ENCODE measurements around the gene GRM1.

The GRM1 gene

DNA sequence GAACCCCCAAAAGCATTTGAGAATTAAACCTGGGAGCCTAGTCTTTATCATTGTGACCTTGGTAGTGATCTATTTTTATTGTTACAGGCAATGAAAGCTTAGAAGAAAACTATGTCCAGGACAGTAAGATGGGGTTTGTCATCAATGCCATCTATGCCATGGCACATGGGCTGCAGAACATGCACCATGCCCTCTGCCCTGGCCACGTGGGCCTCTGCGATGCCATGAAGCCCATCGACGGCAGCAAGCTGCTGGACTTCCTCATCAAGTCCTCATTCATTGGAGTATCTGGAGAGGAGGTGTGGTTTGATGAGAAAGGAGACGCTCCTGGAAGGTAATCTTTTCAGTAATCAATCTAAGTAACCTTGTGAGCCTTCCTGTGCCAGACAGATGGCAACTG lies 323.3 kb downstream of the GRM1 start:
- H3K4me1 ChIP-seq (ENCODE audit: control insufficient read depth in 1 of 2, insufficient read depth in 2 of 2, low read length in 2 of 2) = no peaks in the 10 kb centered on the region
- no peak overlapping the region for H2BK5ac ChIP-seq (ENCODE audit: low read depth, low read length, poor library complexity)
- peak overlapping the region; percentile 23 for H2AK5ac ChIP-seq (ENCODE audit: low read length)
- H3K14ac ChIP-seq (ENCODE audit: low read length) = no peak overlapping the region
- H4K8ac ChIP-seq (ENCODE audit: low read depth, low read length) = no peak overlapping the region
- H3K9ac ChIP-seq (ENCODE audit: low read length) = no peak overlapping the region
- H3K18ac ChIP-seq (ENCODE audit: low read length) = no peak overlapping the region
- DNase-seq = no peak
- H3K4ac ChIP-seq (ENCODE audit: low read depth, low read length) = no peak overlapping the region
- WGBS (ENCODE audit: extremely low coverage, insufficient coverage, insufficient read length) = no CpG with 5 or more reads among the region's 5 CpGs
- H3K79me2 ChIP-seq (ENCODE audit: control insufficient read depth, insufficient read depth, low read length, poor library complexity) = no peaks in the 10 kb centered on the region
- no peak overlapping the region for H3K4me3 ChIP-seq (ENCODE audit: low read depth, low read length)
- no peak overlapping the region for H2BK120ac ChIP-seq (ENCODE audit: insufficient read depth, low read length, poor library complexity)
- H3K23ac ChIP-seq (ENCODE audit: low read length) = no peak overlapping the region
- no peak overlapping the region for H3K4me2 ChIP-seq (ENCODE audit: low read length)
- no peaks in the 10 kb centered on the region for H3K79me1 ChIP-seq (ENCODE audit: low read length)
- H4K12ac ChIP-seq (ENCODE audit: low read depth, low read length) = no peak overlapping the region
- H2AFZ ChIP-seq (ENCODE audit: insufficient read depth, low read length, poor library complexity) = no peak overlapping the region
- no peaks in the 10 kb centered on the region for H3K27me3 ChIP-seq (ENCODE audit: insufficient read depth, low read length)
- H3K36me3 ChIP-seq (ENCODE audit: control insufficient read depth in 1 of 2, insufficient read depth in 2 of 2, low read length in 2 of 2) = no peaks in the 10 kb centered on the region
- no peak overlapping the region for H3K27ac ChIP-seq (ENCODE audit: low read depth, low read length)
- no peak overlapping the region for H4K91ac ChIP-seq (ENCODE audit: low read depth, low read length)
- H3K9me3 ChIP-seq (ENCODE audit: insufficient read depth, low read depth, low read length) = no peaks in the 10 kb centered on the region
- H2BK12ac ChIP-seq (ENCODE audit: low read length) = peak overlapping the region; percentile 36

DNA sequence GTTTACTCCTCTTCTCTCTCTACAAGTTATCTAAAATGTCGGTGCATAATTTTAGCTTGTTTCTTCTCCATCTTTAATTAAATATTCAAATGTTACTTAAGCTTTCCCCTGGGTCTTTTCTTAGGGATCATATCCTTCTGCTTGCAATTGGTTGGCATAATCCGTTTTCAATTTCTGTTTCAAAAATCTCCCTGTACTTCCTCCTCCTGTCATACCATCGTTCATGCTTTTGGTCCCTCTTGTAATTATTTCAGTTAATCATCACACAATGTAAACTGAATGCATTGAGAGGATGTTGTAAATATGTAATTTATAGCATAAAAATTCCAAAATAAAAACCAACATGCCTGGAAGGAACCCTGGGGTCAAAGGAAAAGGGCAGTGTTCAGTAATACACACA lies 325.6 kb downstream of the GRM1 start:
- Histone ChIP-seq H3K9ac (ENCODE audit: low read length) (no peak overlapping the region), H2AFZ (ENCODE audit: insufficient read depth, low read length, poor library complexity) (no peak overlapping the region), H3K36me3 (ENCODE audit: control insufficient read depth in 1 of 2, insufficient read depth in 2 of 2, low read length in 2 of 2) (no peaks in the 10 kb centered on the region), H4K8ac (ENCODE audit: low read depth, low read length) (no peak overlapping the region), H3K4me2 (ENCODE audit: low read length) (no peak overlapping the region), H3K4ac (ENCODE audit: low read depth, low read length) (no peak overlapping the region), H4K12ac (ENCODE audit: low read depth, low read length) (no peak overlapping the region), H2AK5ac (ENCODE audit: low read length) (no peak overlapping the region), H3K14ac (ENCODE audit: low read length) (no peak overlapping the region), H3K79me1 (ENCODE audit: low read length) (peaks cover 8% of the 10 kb centered on the region), H2BK120ac (ENCODE audit: insufficient read depth, low read length, poor library complexity) (no peak overlapping the region), H3K4me1 (ENCODE audit: control insufficient read depth in 1 of 2, insufficient read depth in 2 of 2, low read length in 2 of 2) (peaks cover 4 to 7% of the 10 kb centered on the region in 2 experiments), H4K91ac (ENCODE audit: low read depth, low read length) (no peak overlapping the region), H2BK5ac (ENCODE audit: low read depth, low read length, poor library complexity) (no peak overlapping the region), H3K4me3 (ENCODE audit: low read depth, low read length) (no peak overlapping the region), H3K27me3 (ENCODE audit: insufficient read depth, low read length) (no peaks in the 10 kb centered on the region), H3K79me2 (ENCODE audit: control insufficient read depth, insufficient read depth, low read length, poor library complexity) (peaks cover under 1% of the 10 kb centered on the region), H3K18ac (ENCODE audit: low read length) (no peak overlapping the region), H3K23ac (ENCODE audit: low read length) (no peak overlapping the region), H2BK12ac (ENCODE audit: low read length) (no peak overlapping the region), H3K27ac (ENCODE audit: low read depth, low read length) (no peak overlapping the region), H3K9me3 (ENCODE audit: insufficient read depth, low read depth, low read length) (no peaks in the 10 kb centered on the region)
- no CpG with 5 or more reads among the region's 3 CpGs for WGBS (ENCODE audit: extremely low coverage, insufficient coverage, insufficient read length)
- DNase-seq = no peak

DNA sequence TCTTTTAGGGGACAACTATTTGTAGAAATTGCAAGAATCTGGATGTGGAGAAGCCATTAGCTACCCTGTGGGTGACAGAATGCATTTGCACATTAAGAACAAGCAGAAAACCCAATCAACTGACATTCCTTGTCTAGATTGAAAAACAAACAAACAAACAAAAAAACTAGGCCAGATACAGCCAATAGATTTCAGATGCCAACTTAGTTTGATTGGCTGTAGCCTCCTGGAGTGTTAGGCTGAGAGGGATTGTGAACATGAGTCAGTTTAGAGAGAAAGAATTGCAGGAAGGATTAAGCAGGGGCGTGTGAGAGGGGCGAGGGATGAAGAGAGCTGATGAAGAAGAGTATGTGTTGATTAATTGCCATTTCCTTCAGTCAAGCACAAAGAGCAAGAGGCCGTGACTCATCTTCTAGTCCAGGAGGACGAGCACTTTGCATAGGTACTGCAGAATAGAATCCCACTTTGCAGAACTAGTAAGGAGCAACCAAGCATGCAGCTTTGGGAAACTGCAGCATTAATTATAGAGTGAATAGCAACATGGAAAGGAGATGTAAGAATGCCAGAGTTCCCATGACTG lies 326.7 kb downstream of the GRM1 start:
- Histone ChIP-seq H3K4ac (ENCODE audit: low read depth, low read length) (no peak overlapping the region), H3K4me1 (ENCODE audit: control insufficient read depth in 1 of 2, insufficient read depth in 2 of 2, low read length in 2 of 2) (peaks cover 6 to 8% of the 10 kb centered on the region in 2 experiments), H2AK5ac (ENCODE audit: low read length) (no peak overlapping the region), H4K8ac (ENCODE audit: low read depth, low read length) (no peak overlapping the region), H2AFZ (ENCODE audit: insufficient read depth, low read length, poor library complexity) (no peak overlapping the region), H3K9ac (ENCODE audit: low read length) (no peak overlapping the region), H3K14ac (ENCODE audit: low read length) (no peak overlapping the region), H3K9me3 (ENCODE audit: insufficient read depth, low read depth, low read length) (no peaks in the 10 kb centered on the region), H2BK5ac (ENCODE audit: low read depth, low read length, poor library complexity) (no peak overlapping the region), H3K18ac (ENCODE audit: low read length) (no peak overlapping the region), H3K4me2 (ENCODE audit: low read length) (no peak overlapping the region), H3K27ac (ENCODE audit: low read depth, low read length) (no peak overlapping the region), H3K36me3 (ENCODE audit: control insufficient read depth in 1 of 2, insufficient read depth in 2 of 2, low read length in 2 of 2) (no peaks in the 10 kb centered on the region), H2BK120ac (ENCODE audit: insufficient read depth, low read length, poor library complexity) (no peak overlapping the region), H3K27me3 (ENCODE audit: insufficient read depth, low read length) (no peaks in the 10 kb centered on the region), H4K91ac (ENCODE audit: low read depth, low read length) (no peak overlapping the region), H3K79me1 (ENCODE audit: low read length) (peaks cover 12% of the 10 kb centered on the region), H3K23ac (ENCODE audit: low read length) (no peak overlapping the region), H3K4me3 (ENCODE audit: low read depth, low read length) (no peak overlapping the region), H2BK12ac (ENCODE audit: low read length) (no peak overlapping the region), H3K79me2 (ENCODE audit: control insufficient read depth, insufficient read depth, low read length, poor library complexity) (peaks cover 2% of the 10 kb centered on the region), H4K12ac (ENCODE audit: low read depth, low read length) (no peak overlapping the region)
- 100% methylated on average over 2 of the region's 4 CpGs for WGBS (ENCODE audit: extremely low coverage, insufficient coverage, insufficient read length)
- no peak for DNase-seq

DNA sequence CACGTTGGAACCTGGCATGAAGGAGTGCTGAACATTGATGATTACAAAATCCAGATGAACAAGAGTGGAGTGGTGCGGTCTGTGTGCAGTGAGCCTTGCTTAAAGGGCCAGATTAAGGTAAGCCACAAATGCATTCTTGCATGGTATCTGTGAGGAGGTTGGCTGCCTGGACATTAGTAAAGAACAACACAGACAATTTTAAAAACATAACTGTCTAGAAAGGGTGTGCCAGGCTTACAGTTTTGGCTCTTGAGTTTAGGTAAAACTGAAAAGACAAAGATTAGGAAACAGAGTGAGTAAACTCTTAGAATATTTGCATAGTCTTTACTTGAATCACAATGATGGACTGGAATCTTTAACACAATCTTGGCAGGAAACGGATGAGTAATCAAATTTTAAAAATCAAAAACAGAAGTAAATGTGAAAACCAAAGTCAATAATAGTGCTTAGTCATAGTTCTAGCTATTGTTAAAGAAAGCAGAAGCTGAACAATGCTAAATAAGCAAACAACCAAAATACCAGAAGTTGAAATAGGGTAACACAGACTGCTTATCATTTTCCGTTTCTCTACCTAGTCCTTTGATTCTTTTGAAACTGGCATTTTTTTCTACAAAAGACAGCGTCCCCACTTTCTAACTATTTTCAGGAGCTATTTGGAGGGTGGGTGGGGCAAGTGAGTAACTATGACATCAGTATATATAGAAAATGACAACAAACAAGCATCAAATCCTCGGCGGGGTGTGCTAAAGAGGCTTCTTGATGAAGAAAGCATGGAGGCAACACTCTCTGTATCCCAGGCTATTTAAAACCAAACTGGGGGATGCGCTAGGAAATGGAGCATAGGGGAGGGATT lies 328.9 kb downstream of the GRM1 start:
- Histone ChIP-seq H3K27me3 (ENCODE audit: insufficient read depth, low read length) (no peaks in the 10 kb centered on the region), H3K4me2 (ENCODE audit: low read length) (no peak overlapping the region), H2BK5ac (ENCODE audit: low read depth, low read length, poor library complexity) (peak overlapping the region; percentile 86), H2BK120ac (ENCODE audit: insufficient read depth, low read length, poor library complexity) (no peak overlapping the region), H3K23ac (ENCODE audit: low read length) (no peak overlapping the region), H2BK12ac (ENCODE audit: low read length) (no peak overlapping the region), H4K8ac (ENCODE audit: low read depth, low read length) (no peak overlapping the region), H3K14ac (ENCODE audit: low read length) (no peak overlapping the region), H3K4me1 (ENCODE audit: control insufficient read depth in 1 of 2, insufficient read depth in 2 of 2, low read length in 2 of 2) (peaks cover 8 to 9% of the 10 kb centered on the region in 2 experiments), H3K4ac (ENCODE audit: low read depth, low read length) (no peak overlapping the region), H3K79me1 (ENCODE audit: low read length) (peaks cover 18% of the 10 kb centered on the region), H3K18ac (ENCODE audit: low read length) (no peak overlapping the region), H2AK5ac (ENCODE audit: low read length) (no peak overlapping the region), H2AFZ (ENCODE audit: insufficient read depth, low read length, poor library complexity) (no peak overlapping the region), H4K12ac (ENCODE audit: low read depth, low read length) (no peak overlapping the region), H4K91ac (ENCODE audit: low read depth, low read length) (no peak overlapping the region), H3K4me3 (ENCODE audit: low read depth, low read length) (no peak overlapping the region), H3K27ac (ENCODE audit: low read depth, low read length) (peak overlapping the region; percentile 92), H3K79me2 (ENCODE audit: control insufficient read depth, insufficient read depth, low read length, poor library complexity) (peaks cover 2% of the 10 kb centered on the region), H3K9ac (ENCODE audit: low read length) (no peak overlapping the region), H3K9me3 (ENCODE audit: insufficient read depth, low read depth, low read length) (no peaks in the 10 kb centered on the region), H3K36me3 (ENCODE audit: control insufficient read depth in 1 of 2, insufficient read depth in 2 of 2, low read length in 2 of 2) (no peaks in the 10 kb centered on the region)
- peak; percentile 1 to 48 for DNase-seq
- no CpG with 5 or more reads among the region's 8 CpGs for WGBS (ENCODE audit: extremely low coverage, insufficient coverage, insufficient read length)
